Measurements from ENCODE around the gene KIFC3.

DNA sequence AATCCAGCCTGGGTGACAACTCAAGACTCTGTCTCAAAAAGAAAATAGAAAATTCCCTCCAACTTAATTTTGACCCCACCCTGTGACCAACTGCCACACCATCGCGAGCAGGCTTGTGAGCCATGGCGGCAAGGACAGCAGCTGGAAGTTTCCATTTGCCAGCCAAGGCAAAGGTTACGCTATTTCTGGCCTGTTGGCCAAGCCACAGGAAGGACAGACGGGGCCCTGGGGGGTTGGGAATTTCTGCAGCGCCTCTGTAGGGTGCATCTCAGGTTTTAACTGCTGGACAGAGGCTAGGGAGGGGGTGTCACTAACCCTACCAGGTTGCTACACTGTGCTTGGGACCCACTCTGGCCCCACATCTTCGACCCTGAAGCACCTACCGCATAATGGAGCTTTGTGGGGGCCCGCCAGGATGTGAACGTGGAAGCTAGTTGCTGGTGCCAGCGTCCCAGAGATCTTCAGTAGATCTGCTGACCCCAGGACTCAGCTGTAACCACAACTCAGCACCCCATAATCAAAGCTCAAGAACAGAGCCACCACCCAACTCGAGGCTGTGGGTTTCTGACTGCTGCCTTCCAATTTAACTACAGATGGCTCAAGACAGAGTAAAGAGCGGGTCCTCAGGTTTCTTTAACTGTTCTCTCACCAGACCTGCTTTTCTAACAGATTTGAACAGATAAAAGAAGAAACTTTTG, 10.9 kb downstream of the KIFC3 start:
- TF ChIP-seq, protein P1, sequence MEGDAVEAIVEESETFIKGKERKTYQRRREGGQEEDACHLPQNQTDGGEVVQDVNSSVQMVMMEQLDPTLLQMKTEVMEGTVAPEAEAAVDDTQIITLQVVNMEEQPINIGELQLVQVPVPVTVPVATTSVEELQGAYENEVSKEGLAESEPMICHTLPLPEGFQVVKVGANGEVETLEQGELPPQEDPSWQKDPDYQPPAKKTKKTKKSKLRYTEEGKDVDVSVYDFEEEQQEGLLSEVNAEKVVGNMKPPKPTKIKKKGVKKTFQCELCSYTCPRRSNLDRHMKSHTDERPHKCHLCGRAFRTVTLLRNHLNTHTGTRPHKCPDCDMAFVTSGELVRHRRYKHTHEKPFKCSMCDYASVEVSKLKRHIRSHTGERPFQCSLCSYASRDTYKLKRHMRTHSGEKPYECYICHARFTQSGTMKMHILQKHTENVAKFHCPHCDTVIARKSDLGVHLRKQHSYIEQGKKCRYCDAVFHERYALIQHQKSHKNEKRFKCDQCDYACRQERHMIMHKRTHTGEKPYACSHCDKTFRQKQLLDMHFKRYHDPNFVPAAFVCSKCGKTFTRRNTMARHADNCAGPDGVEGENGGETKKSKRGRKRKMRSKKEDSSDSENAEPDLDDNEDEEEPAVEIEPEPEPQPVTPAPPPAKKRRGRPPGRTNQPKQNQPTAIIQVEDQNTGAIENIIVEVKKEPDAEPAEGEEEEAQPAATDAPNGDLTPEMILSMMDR (IDR thresholded peaks at IDR 0.05; ENCODE audit: low read depth, low read length, poor library complexity, severe bottlenecking): no peak
- no peak for TF ChIP-seq EZH2phosphoT487 (IDR thresholded peaks at IDR 0.05; ENCODE audit: borderline replicate concordance, low read length)

Data from DOHH2 (cell line).